Measurements from ENCODE around the gene SMC3.

- TF ChIP-seq CTCF (IDR thresholded peaks at IDR 0.05), result no peak
- TF ChIP-seq POLR2A (IDR thresholded peaks at IDR 0.05), result no peak
- TF ChIP-seq POLR2AphosphoS5 (IDR thresholded peaks at IDR 0.05), result no peak
- no peak for TF ChIP-seq EP300 (IDR thresholded peaks at IDR 0.05)
Measured at GRCh38 chr10:110631934-110632333, 64.4 kb downstream of the SMC3 start.
